ENCODE data around the gene NIPAL1.

Gene NIPAL1

GRCh38 chr4:48027653-48028052 lies 11.1 kb downstream of the NIPAL1 start:
- Histone ChIP-seq H3K4me3 (ENCODE audit: low read depth in 1 of 2, low read length in 2 of 2) (no peak overlapping the region), H3K9me3 (ENCODE audit: control insufficient read depth in 1 of 2, low read length in 2 of 2) (no peaks in the 10 kb centered on the region), H3K27ac (ENCODE audit: low read length) (no peak overlapping the region), H3K27me3 (ENCODE audit: low read depth, low read length) (no peaks in the 10 kb centered on the region), H3K36me3 (ENCODE audit: control insufficient read depth in 1 of 2, insufficient read depth in 2 of 2, low read length in 2 of 2) (no peaks in the 10 kb centered on the region), H3K4me1 (ENCODE audit: control insufficient read depth in 1 of 2, insufficient read depth in 2 of 2, low read length in 2 of 2) (no peaks in the 10 kb centered on the region)

GRCh38 chr4:48028696-48029095 lies 12.1 kb downstream of the NIPAL1 start:
- no peak overlapping the region for H3K27ac ChIP-seq (ENCODE audit: low read length)
- no peak overlapping the region for H3K4me3 ChIP-seq (ENCODE audit: low read depth in 1 of 2, low read length in 2 of 2)
- H3K9me3 ChIP-seq (ENCODE audit: control insufficient read depth in 1 of 2, low read length in 2 of 2), result no peaks in the 10 kb centered on the region
- no peaks in the 10 kb centered on the region for H3K4me1 ChIP-seq (ENCODE audit: control insufficient read depth in 1 of 2, insufficient read depth in 2 of 2, low read length in 2 of 2)
- no peaks in the 10 kb centered on the region for H3K36me3 ChIP-seq (ENCODE audit: control insufficient read depth in 1 of 2, insufficient read depth in 2 of 2, low read length in 2 of 2)
- H3K27me3 ChIP-seq (ENCODE audit: low read depth, low read length), result no peaks in the 10 kb centered on the region

GRCh38 chr4:48030470-48030869 lies 13.9 kb downstream of the NIPAL1 start:
- H3K27me3 ChIP-seq (ENCODE audit: low read depth, low read length), result no peaks in the 10 kb centered on the region
- no peaks in the 10 kb centered on the region for H3K9me3 ChIP-seq (ENCODE audit: control insufficient read depth in 1 of 2, low read length in 2 of 2)
- H3K36me3 ChIP-seq (ENCODE audit: control insufficient read depth in 1 of 2, insufficient read depth in 2 of 2, low read length in 2 of 2), result no peaks in the 10 kb centered on the region
- no peak overlapping the region for H3K27ac ChIP-seq (ENCODE audit: low read length)
- H3K4me3 ChIP-seq (ENCODE audit: low read depth in 1 of 2, low read length in 2 of 2), result no peak overlapping the region
- no peaks in the 10 kb centered on the region for H3K4me1 ChIP-seq (ENCODE audit: control insufficient read depth in 1 of 2, insufficient read depth in 2 of 2, low read length in 2 of 2)

GRCh38 chr4:48031802-48032525 lies 15.4 kb downstream of the NIPAL1 start:
- Histone ChIP-seq H3K27me3 (ENCODE audit: low read depth, low read length) (no peaks in the 10 kb centered on the region), H3K4me1 (ENCODE audit: control insufficient read depth in 1 of 2, insufficient read depth in 2 of 2, low read length in 2 of 2) (no peaks in the 10 kb centered on the region), H3K36me3 (ENCODE audit: control insufficient read depth in 1 of 2, insufficient read depth in 2 of 2, low read length in 2 of 2) (no peaks in the 10 kb centered on the region), H3K4me3 (ENCODE audit: low read depth in 1 of 2, low read length in 2 of 2) (no peak overlapping the region), H3K27ac (ENCODE audit: low read length) (no peak overlapping the region), H3K9me3 (ENCODE audit: control insufficient read depth in 1 of 2, low read length in 2 of 2) (no peaks in the 10 kb centered on the region)

- Histone ChIP-seq H3K4me1 (ENCODE audit: control insufficient read depth in 1 of 2, insufficient read depth in 2 of 2, low read length in 2 of 2) (no peaks in the 10 kb centered on the region), H3K27ac (ENCODE audit: low read length) (no peak overlapping the region), H3K36me3 (ENCODE audit: control insufficient read depth in 1 of 2, insufficient read depth in 2 of 2, low read length in 2 of 2) (no peaks in the 10 kb centered on the region), H3K27me3 (ENCODE audit: low read depth, low read length) (no peaks in the 10 kb centered on the region), H3K9me3 (ENCODE audit: control insufficient read depth in 1 of 2, low read length in 2 of 2) (no peaks in the 10 kb centered on the region), H3K4me3 (ENCODE audit: low read depth in 1 of 2, low read length in 2 of 2) (no peak overlapping the region)
These were observed 16.1 kb downstream of the NIPAL1 start for GRCh38 chr4:48032721-48033120.

GRCh38 chr4:48033412-48033811 lies 16.8 kb downstream of the NIPAL1 start:
- Histone ChIP-seq H3K27ac (ENCODE audit: low read length) (no peak overlapping the region), H3K9me3 (ENCODE audit: control insufficient read depth in 1 of 2, low read length in 2 of 2) (no peaks in the 10 kb centered on the region), H3K36me3 (ENCODE audit: control insufficient read depth in 1 of 2, insufficient read depth in 2 of 2, low read length in 2 of 2) (no peaks in the 10 kb centered on the region), H3K4me3 (ENCODE audit: low read depth in 1 of 2, low read length in 2 of 2) (no peak overlapping the region), H3K27me3 (ENCODE audit: low read depth, low read length) (no peaks in the 10 kb centered on the region), H3K4me1 (ENCODE audit: control insufficient read depth in 1 of 2, insufficient read depth in 2 of 2, low read length in 2 of 2) (no peaks in the 10 kb centered on the region)

- Histone ChIP-seq H3K36me3 (ENCODE audit: control insufficient read depth in 1 of 2, insufficient read depth in 2 of 2, low read length in 2 of 2) (no peaks in the 10 kb centered on the region), H3K4me3 (ENCODE audit: low read depth in 1 of 2, low read length in 2 of 2) (no peak overlapping the region), H3K27me3 (ENCODE audit: low read depth, low read length) (no peaks in the 10 kb centered on the region), H3K4me1 (ENCODE audit: control insufficient read depth in 1 of 2, insufficient read depth in 2 of 2, low read length in 2 of 2) (no peaks in the 10 kb centered on the region), H3K9me3 (ENCODE audit: control insufficient read depth in 1 of 2, low read length in 2 of 2) (no peaks in the 10 kb centered on the region), H3K27ac (ENCODE audit: low read length) (no peak overlapping the region)
These were observed 17.3 kb downstream of the NIPAL1 start for GRCh38 chr4:48033825-48034413.

GRCh38 chr4:48035952-48036351 lies 19.4 kb downstream of the NIPAL1 start:
- Histone ChIP-seq H3K9me3 (ENCODE audit: control insufficient read depth in 1 of 2, low read length in 2 of 2) (no peaks in the 10 kb centered on the region), H3K27ac (ENCODE audit: low read length) (no peak overlapping the region), H3K27me3 (ENCODE audit: low read depth, low read length) (no peaks in the 10 kb centered on the region), H3K36me3 (ENCODE audit: control insufficient read depth in 1 of 2, insufficient read depth in 2 of 2, low read length in 2 of 2) (no peaks in the 10 kb centered on the region), H3K4me1 (ENCODE audit: control insufficient read depth in 1 of 2, insufficient read depth in 2 of 2, low read length in 2 of 2) (no peaks in the 10 kb centered on the region), H3K4me3 (ENCODE audit: low read depth in 1 of 2, low read length in 2 of 2) (no peak overlapping the region)

GRCh38 chr4:48037117-48037462 lies 20.5 kb downstream of the NIPAL1 start:
- Histone ChIP-seq H3K4me1 (ENCODE audit: control insufficient read depth in 1 of 2, insufficient read depth in 2 of 2, low read length in 2 of 2) (no peaks in the 10 kb centered on the region), H3K36me3 (ENCODE audit: control insufficient read depth in 1 of 2, insufficient read depth in 2 of 2, low read length in 2 of 2) (no peaks in the 10 kb centered on the region), H3K27me3 (ENCODE audit: low read depth, low read length) (no peaks in the 10 kb centered on the region), H3K9me3 (ENCODE audit: control insufficient read depth in 1 of 2, low read length in 2 of 2) (no peaks in the 10 kb centered on the region), H3K27ac (ENCODE audit: low read length) (no peak overlapping the region), H3K4me3 (ENCODE audit: low read depth in 1 of 2, low read length in 2 of 2) (no peak overlapping the region)

- no peak overlapping the region for H3K27ac ChIP-seq (ENCODE audit: low read length)
- H3K36me3 ChIP-seq (ENCODE audit: control insufficient read depth in 1 of 2, insufficient read depth in 2 of 2, low read length in 2 of 2), result no peaks in the 10 kb centered on the region
- H3K4me3 ChIP-seq (ENCODE audit: low read depth in 1 of 2, low read length in 2 of 2), result no peak overlapping the region
- H3K4me1 ChIP-seq (ENCODE audit: control insufficient read depth in 1 of 2, insufficient read depth in 2 of 2, low read length in 2 of 2), result no peaks in the 10 kb centered on the region
- no peaks in the 10 kb centered on the region for H3K27me3 ChIP-seq (ENCODE audit: low read depth, low read length)
- H3K9me3 ChIP-seq (ENCODE audit: control insufficient read depth in 1 of 2, low read length in 2 of 2), result no peaks in the 10 kb centered on the region
These were observed 22.1 kb downstream of the NIPAL1 start for GRCh38 chr4:48038666-48039065.

- Histone ChIP-seq H3K9me3 (ENCODE audit: control insufficient read depth in 1 of 2, low read length in 2 of 2) (no peaks in the 10 kb centered on the region), H3K4me3 (ENCODE audit: low read depth in 1 of 2, low read length in 2 of 2) (no peak overlapping the region), H3K27me3 (ENCODE audit: low read depth, low read length) (no peaks in the 10 kb centered on the region), H3K27ac (ENCODE audit: low read length) (no peak overlapping the region), H3K4me1 (ENCODE audit: control insufficient read depth in 1 of 2, insufficient read depth in 2 of 2, low read length in 2 of 2) (no peaks in the 10 kb centered on the region), H3K36me3 (ENCODE audit: control insufficient read depth in 1 of 2, insufficient read depth in 2 of 2, low read length in 2 of 2) (no peaks in the 10 kb centered on the region)
These were observed 23.0 kb downstream of the NIPAL1 start for GRCh38 chr4:48039561-48039960.
